Amniotic stem cell (primary cell): ENCODE measurements around the gene RAB11FIP4.

Source experiments
- DNase-seq: peaks from one replicate; lab custom pipeline; 2025; lab: John Stamatoyannopoulos, UW

The RAB11FIP4 gene

GRCh38 chr17:31461227-31461810, 69.8 kb downstream of the RAB11FIP4 start:
- no peak for DNase-seq

- DNase-seq = no peak
Observed at GRCh38 chr17:31462261-31462660, 70.8 kb downstream of the RAB11FIP4 start.

- DNase-seq = no peak
Observed at GRCh38 chr17:31466096-31466760, 74.8 kb downstream of the RAB11FIP4 start.

- DNase-seq = no peak
Observed at GRCh38 chr17:31467502-31468256, 76.2 kb downstream of the RAB11FIP4 start.

- no peak for DNase-seq
Observed at GRCh38 chr17:31469959-31470358, 78.5 kb downstream of the RAB11FIP4 start.

- no peak for DNase-seq
Observed at GRCh38 chr17:31470592-31470991, 79.1 kb downstream of the RAB11FIP4 start.

GRCh38 chr17:31472137-31472536, 80.7 kb downstream of the RAB11FIP4 start:
- DNase-seq = no peak

- DNase-seq = no peak
Observed at GRCh38 chr17:31475378-31476162, 84.1 kb downstream of the RAB11FIP4 start.

GRCh38 chr17:31476525-31477416, 85.3 kb downstream of the RAB11FIP4 start:
- DNase-seq = no peak

- DNase-seq = no peak
Observed at GRCh38 chr17:31477417-31478055, 86.1 kb downstream of the RAB11FIP4 start.

- no peak for DNase-seq
Observed at GRCh38 chr17:31479062-31479408, 87.6 kb downstream of the RAB11FIP4 start.

GRCh38 chr17:31479524-31479923, 88.0 kb downstream of the RAB11FIP4 start:
- no peak for DNase-seq

GRCh38 chr17:31480067-31480466, 88.6 kb downstream of the RAB11FIP4 start:
- DNase-seq = no peak

- no peak for DNase-seq
Observed at GRCh38 chr17:31480904-31481782, 89.7 kb downstream of the RAB11FIP4 start.

GRCh38 chr17:31481783-31482081, 90.3 kb downstream of the RAB11FIP4 start:
- no peak for DNase-seq

GRCh38 chr17:31484821-31485220, 93.3 kb downstream of the RAB11FIP4 start:
- DNase-seq = no peak

GRCh38 chr17:31486351-31487062, 95.0 kb downstream of the RAB11FIP4 start:
- DNase-seq = no peak

GRCh38 chr17:31487063-31487647, 95.7 kb downstream of the RAB11FIP4 start:
- DNase-seq = no peak

- no peak for DNase-seq
Observed at GRCh38 chr17:31487648-31488263, 96.3 kb downstream of the RAB11FIP4 start.
